Measurements from ENCODE around the gene AP1G2.

AP1G2 gene

GRCh38 chr14:23558346-23559009 lies 9.1 kb downstream of the AP1G2 start:
- no peak for DNase-seq (ENCODE audit: low spot score)

GRCh38 chr14:23557946-23558345 lies 9.6 kb downstream of the AP1G2 start:
- DNase-seq (ENCODE audit: low spot score), result no peak

- no peak for DNase-seq (ENCODE audit: low spot score)
Measured at GRCh38 chr14:23557521-23557920, 10.1 kb downstream of the AP1G2 start.

GRCh38 chr14:23556700-23557440 lies 10.7 kb downstream of the AP1G2 start:
- DNase-seq (ENCODE audit: low spot score), result no peak

- DNase-seq (ENCODE audit: low spot score), result peak; percentile 92
Measured at GRCh38 chr14:23555882-23556699, 11.5 kb downstream of the AP1G2 start, which contains the start of gene THTPA. Gene THTPA (plus strand): TSS chr14:23556271. CDS start chr14:23556758, 487 bp downstream.

- no peak for DNase-seq (ENCODE audit: low spot score)
Measured at GRCh38 chr14:23555533-23555881, 12.1 kb downstream of the AP1G2 start.

- DNase-seq (ENCODE audit: low spot score), result peak; percentile 41
Measured at GRCh38 chr14:23551266-23552028, 16.1 kb downstream of the AP1G2 start, which contains the start of gene ZFHX2. Gene ZFHX2 (minus strand): TSS chr14:23551765. CDS start chr14:23535325, 16,440 bp downstream.

- DNase-seq (ENCODE audit: low spot score), result no peak
Measured at GRCh38 chr14:23550812-23551265, 16.8 kb downstream of the AP1G2 start.

- no peak for DNase-seq (ENCODE audit: low spot score)
Measured at GRCh38 chr14:23550131-23550811, 17.3 kb downstream of the AP1G2 start.

- DNase-seq (ENCODE audit: low spot score), result no peak
Measured at GRCh38 chr14:23548351-23549318, 19.0 kb downstream of the AP1G2 start.

GRCh38 chr14:23547924-23548323 lies 19.7 kb downstream of the AP1G2 start:
- DNase-seq (ENCODE audit: low spot score), result no peak

GRCh38 chr14:23546450-23547035 lies 21.0 kb downstream of the AP1G2 start:
- DNase-seq (ENCODE audit: low spot score), result no peak

- DNase-seq (ENCODE audit: low spot score), result no peak
Measured at GRCh38 chr14:23545740-23546365, 21.7 kb downstream of the AP1G2 start.

GRCh38 chr14:23544511-23545447 lies 22.8 kb downstream of the AP1G2 start:
- no peak for DNase-seq (ENCODE audit: low spot score)

- no peak for DNase-seq (ENCODE audit: low spot score)
Measured at GRCh38 chr14:23543403-23543802, 24.2 kb downstream of the AP1G2 start.

- no peak for DNase-seq (ENCODE audit: low spot score)
Measured at GRCh38 chr14:23542261-23542660, 25.3 kb downstream of the AP1G2 start.

GRCh38 chr14:23540141-23540469 lies 27.5 kb downstream of the AP1G2 start:
- no peak for DNase-seq (ENCODE audit: low spot score)

Measured in COLO829 (cell line).